Stimulated activated CD8-positive, alpha-beta memory T cell treated with anti-CD3 and anti-CD28 coated beads, Interleukin-4, amount 100 ng/mL, for 1 hour (primary cell): Measurements from ENCODE around the gene PIEZO1.
"Not testable (repeated sequence)": the region's sequence is repeated elsewhere in the genome, so short reads cannot be mapped to it uniquely, and the experiment has no call there.

Source experiments
- DNase-seq, 2 donors: peaks; one replicate each; pipeline ENCODE4 v3.0.0-alpha.2; 2020; ENCODE audit warnings: low read depth in 2 of 2, low spot score in 1 of 2

Gene PIEZO1

DNA sequence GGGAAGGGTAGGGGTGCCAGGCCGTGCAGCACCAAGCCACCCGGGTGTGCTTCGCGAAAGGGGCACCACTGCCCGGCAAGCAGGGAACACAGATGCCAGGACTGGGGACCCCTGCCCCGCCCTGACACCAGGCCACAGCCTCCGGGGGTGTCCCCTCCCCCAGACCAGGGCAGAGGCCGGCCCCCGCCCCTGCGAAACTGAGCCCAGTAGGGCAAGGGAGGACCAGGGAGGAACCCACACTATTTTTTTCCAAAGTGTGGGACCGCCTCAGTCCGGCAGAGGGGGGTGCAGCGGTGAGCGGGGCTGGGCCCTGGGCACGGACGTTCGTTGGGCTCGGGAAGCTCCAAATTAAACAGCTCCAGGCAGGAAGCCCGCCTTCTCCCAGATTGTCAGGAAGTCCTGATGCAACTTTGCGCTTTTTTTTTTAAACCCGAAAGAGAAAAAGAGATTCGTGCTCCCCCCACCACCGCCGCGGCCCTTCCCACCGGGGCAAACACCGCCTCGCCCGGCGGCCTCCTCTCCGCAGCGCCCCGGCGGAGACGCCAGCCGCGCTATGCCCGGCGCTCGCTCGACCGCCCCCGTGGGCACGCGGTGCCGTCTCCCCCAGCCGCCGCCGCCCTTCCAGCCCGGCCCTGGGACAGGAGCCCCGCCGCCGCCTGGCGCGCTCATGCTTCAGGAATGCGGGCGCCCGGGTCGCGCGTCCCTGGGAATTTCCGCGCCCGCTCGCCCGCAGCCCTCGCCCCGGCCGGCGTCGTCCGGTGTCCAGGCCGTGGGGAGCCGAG lies 755 bp downstream of the PIEZO1 start:
- no peak for DNase-seq

DNA sequence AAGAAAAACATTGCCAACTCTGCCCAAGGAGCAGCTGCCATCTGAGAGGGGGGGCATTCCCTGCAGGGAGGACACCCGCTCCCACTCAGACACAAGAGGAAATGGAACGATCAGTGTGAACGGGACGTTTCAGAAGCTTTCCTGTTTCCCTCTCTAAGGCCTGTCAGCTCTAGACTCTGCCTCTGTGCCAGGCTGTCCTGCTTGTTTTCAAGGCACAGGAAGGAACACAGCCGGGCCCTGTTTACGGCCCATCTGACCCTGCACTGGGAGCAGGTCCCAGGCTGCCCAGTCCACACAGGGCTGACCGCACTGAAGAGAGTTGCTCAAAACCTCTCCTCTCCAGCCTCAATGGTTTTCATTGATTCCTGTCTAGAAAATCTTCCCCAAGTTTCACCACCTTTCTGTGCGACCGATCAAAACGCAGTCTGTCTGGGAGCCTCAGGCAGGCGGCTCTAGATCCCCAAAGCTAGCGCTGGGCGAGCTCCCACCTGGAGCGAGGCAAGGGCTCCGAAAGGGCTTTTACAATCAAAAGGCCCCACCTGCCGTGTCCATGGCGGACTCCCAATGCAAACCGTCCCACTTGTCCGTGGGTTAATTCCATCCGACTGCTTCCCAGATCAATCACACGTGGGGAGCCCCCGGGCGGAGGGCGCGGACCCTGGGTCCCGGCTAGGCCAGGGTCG lies 1.5 kb downstream of the PIEZO1 start:
- DNase-seq: no peak

DNA sequence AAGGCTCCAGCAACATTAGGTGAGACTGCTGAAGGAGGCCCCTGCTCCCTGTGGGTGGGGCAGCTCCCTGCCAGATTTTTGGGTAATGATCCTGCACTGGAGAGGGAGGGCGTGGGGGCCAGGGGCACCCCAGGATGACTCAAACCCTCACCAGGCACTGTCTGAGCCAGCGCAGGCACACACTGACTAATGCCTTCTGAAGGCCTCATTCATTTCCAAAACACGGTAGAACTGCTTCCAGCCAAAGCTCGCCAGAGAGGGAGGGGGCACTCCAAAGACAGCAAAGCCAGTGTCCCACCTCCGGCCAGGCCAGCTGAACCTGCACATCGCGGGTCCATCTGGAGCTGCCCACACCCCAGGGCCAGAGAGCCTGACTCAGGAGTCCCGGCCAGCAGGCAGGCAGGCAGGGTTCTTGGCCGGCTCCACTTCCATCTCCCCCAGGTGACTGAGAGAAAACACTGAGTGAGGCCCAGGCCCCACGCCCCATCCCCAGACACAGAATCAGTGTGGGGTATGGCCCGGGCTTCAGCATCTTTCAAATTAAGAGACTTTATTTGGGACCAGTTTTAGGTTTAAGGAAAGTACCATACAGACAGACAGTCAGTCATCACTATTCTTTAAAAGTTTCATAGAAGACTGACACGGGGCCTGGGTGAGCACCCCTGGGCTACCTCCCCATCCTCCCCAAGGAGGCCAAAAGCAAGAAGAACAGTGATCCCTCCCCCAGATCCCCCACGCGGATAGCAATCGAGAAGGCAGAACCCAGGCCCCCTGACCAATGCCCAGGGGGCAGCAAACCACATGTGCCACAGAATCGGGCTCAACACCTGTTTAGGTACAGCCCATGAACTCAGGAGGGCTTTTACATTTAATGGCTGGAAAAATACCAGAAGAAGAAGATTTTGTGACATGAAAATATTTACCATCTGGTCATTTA lies 2.3 kb downstream of the PIEZO1 start:
- no peak for DNase-seq

DNA sequence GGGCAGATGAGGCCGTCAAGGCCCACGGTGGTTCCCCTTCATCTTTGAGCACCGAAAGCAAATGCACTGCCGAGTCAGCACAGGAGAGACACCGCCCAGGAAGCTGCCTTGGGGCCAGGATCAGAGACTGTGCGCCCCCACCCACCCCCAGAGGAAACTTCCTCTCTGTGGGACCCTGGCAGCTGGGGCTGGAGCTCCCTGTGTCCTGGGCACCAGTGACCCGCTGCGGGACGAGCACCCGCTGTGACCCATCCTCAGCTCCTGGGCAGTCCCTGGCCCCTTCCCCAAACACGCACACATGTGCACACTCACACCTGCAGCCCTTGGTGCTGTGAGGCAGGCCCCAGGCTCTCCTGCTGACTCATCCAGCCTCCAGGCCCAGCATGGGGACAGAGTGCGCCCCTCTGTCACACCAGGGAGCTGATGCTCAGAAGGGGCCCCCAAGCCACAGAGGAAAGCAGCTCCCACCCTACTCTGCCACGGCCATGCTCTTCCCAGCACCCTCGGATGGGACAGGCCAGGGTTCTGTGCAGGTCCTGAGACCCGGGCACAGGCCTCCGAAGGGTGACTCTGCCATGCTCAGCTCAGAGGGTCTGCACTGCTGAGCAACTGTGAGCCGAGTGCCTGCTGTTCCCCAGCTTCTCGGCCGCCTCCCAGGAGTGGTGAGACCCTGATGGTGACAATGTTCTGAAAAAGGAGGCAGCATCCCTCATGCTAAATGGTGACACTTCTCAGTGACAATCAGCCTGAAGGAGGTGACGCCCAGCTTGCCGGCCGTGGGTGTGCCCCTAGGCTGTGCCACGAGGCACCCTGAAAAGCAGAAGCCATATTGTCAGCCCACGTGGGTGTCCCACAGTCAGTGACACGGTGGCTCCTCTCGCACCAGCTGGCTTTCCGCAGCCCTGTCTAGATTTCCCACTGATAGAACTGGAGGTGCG lies 3.6 kb downstream of the PIEZO1 start:
- no peak for DNase-seq

DNA sequence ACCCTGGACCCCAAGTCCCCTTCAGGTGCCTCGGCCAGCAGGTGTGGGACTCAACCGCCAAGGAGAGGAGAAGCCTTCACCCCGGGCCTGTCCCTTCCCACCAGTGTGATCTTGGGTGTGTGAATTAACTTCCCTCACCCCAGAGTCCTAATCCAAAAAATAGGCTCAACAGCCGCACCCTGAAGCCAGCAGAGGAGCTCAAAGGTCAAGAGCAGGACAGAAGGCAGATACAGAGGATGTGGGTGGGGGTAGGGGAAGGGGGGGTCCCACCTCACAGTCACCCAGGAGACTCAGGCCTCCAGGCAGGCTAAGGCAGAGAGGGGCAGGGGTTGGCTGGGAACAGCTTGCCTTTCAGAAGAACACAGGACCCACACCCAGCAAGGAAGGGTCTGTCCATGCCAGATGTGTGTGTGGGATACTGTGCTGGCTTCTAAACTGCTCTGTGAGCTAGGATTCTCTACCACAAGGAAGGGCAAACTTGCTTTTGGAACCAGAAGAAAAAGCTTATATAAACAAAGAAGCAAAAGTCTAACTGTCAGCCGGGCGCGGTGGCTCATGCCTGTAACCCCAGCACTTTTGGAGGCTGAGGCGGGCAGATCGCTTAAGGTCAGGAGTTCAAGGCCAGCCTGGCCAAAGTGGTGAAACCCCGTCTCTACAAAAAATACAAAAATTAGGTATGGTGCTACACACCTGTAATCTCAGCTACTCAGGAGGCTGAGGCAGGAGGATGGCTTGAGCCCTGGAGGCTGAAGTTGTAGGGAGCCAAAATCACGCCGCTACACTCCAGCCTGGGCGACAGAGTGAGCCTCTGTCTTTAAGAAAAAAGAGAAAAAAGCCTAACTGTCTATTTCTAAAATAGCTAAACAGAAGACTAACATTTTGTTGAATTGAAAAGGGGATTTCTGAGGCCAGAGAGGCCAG lies 4.6 kb downstream of the PIEZO1 start:
- no peak for DNase-seq

DNA sequence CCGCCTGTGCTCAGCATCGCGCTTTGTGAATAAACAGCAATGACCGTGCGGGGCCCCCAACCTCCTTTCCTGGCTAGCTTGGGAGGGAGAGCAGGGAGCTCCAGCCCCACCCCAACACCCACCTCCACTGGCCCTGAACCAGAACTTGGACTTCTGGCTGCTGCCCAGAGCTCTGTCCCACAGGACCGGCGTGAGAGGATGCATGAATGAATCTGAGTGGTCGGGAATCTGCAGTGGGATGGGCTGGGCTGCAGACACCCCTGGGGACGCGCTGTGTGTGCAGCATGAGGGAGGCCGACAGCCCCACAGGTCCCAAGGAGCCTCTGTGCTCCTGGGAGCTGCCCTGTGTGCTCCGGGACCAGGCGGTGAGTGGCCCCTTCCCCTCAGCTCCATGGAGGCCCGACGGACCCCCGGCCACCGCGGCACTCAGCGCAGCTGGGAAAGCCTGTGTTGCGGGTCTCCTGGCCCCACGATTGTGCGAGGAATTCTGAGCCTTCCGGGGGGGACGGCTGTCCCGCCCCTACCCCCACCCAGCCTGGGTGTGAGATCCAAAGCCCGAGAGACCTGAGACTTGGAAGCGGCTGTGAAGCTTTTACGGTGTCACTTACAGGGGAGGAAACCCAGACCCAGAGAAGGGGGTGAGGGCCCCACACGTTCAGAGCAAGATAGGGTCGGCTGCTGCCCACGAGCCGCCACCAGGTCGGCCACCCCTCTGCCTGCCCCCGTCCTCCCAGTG lies 5.4 kb downstream of the PIEZO1 start:
- DNase-seq: no peak

DNA sequence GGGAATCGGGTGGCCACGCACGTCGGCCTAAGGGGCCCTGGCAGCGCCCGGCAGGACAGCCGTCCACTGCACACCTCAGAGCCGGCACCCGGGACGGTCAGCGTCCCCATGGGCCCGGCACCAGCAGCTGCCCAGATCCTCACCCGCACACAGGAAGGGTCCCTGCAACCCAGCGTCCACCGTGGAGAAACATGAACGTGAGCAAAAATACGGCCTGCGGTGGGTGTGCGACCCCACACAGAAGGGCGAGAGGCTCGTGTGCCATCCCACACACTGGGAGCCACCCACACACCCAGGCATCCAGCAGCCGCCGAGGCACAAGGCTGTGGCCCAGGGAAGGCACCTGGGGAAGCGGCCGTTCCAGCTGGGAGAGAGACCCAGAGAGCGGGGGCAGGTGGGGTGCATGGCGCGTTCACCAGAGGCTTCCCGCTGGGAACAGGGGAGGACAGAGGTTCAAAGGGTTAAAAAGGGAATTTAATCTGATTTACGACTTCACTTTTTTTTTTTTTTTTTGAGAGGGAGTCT lies 6.4 kb downstream of the PIEZO1 start:
- no peak for DNase-seq

DNA sequence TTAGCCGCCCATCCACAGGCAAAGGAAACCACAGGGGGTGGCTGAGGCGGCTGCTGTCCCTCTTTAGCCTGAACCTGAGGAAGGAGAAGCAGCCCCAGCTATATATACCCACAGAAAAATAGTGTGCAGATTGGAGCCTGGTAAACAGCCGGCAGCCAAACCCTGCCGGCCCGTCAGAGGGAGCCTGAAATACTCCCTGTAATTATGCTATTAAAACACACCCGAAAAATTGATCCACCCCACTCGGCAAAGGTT lies 6.8 kb downstream of the PIEZO1 start:
- no peak for DNase-seq

DNA sequence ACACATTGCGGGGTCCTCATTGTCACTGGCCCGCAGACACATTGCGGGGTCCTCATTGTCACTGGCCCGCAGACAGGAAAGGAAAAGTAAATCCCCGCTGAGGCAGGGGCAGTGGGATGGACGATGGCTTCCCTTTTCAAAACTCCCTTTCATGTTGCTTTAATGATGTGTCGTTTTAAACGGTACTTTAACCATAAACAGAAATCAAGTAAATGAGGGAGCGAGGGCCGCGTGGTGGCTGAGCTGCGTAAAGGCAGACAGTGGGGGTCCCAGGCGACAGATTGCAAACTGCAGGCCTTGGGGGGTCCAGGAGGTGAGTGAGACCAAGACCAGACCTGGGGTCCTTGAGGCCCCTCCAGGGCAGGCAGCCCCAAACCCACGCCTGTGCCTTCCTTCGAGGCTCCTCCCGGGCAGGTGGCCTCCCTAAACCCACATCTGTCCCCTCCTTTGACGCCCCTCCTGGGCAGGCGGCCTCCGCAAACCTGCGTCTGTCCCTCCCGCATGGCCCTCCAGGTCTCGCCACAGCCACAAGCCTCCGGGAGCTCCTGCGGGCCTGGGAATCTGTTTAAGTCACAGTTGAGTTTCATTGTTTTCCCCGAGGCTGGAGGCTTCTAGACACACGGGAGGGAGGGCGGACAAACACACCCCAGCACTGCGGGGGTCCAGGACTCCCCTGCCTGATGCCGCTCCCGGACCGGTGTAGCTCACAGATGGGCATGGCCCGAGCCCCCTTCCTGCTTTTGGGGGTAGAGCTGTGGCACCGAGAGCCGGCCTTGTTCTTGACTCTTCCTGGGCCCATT lies 7.3 kb downstream of the PIEZO1 start:
- DNase-seq: no peak

DNA sequence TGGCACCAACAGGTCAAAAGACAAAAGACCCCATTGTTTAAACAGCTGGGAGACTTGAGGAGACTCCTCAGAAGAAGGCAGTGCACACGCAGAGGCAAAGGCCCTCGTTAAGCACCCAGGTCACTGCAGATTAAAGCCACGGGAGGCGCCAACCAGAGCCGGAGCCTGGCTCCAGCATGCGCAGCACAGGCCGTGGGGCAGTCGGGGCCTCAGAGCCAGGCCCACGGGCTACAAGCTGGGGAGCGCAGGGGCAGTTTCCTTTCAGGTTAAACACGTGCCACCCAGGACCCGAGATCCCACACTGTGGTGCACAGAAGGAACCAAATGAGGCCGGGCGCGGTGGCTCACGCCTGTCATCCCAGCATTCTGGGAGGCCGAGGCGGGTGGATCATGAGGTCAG lies 9.2 kb downstream of the PIEZO1 start:
- DNase-seq: no peak

DNA sequence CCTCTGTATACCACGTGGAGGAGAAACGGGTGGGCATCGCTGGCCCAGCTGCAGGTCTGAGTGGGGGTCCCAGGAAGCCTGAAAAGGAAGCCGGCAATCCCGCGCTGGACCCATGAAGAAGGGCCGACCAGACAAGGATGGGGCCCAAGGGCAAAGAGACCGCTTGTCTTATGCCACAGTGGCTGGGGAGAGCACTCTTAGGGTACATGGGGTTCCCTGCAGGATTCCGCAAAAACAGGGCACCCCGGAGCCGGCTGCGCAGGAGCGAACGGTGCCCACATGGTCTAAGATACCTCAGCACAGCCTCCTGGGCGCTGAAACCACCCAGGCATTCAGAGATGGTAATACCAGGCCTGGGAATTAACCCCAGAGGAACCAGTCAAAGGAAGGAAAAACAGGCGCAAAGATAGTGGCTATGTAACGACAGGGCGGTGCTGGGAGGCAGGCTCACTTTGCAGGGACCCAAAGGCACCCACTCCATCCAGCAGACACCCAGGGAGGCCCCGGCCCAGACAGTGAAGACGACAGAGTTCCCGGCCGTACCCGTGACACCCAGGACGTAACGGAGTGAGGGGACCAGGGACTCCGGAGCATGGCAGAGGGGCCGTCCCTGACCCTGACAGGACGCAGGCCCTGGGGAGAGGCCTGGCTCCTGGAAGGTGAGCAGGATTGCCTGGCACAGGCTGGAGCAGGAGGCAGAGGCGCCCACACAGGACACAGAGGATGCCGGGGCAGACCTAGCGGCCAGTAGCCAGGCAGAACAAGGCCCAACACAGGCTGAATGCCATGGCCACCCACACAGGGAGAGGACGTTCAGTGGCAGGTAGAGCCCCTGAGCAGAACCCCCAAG lies 10.3 kb downstream of the PIEZO1 start:
- no peak for DNase-seq

DNA sequence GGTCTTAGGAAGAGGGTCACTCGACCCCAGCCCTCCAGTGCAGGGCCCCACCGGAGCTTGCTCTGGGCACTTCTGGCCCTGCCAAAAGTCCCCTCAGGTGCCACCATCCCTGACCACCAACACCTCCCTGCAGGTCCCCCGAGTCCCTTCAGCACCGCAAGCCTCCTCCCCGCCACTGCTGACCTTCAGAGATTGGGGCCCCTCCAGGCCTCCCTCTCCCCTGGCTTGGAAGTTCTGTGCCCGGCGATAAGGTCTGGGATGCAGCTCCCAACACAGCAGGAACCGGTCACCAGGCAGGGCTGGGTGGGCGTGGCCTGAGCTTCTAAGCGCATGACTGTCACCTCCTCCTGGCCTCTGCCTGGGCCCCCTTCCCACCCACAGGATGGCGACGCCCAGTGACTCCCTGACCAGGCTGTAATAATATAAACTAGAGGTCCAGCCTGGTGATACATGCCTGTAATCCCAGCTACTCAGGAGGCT lies 11.2 kb downstream of the PIEZO1 start:
- DNase-seq: no peak

DNA sequence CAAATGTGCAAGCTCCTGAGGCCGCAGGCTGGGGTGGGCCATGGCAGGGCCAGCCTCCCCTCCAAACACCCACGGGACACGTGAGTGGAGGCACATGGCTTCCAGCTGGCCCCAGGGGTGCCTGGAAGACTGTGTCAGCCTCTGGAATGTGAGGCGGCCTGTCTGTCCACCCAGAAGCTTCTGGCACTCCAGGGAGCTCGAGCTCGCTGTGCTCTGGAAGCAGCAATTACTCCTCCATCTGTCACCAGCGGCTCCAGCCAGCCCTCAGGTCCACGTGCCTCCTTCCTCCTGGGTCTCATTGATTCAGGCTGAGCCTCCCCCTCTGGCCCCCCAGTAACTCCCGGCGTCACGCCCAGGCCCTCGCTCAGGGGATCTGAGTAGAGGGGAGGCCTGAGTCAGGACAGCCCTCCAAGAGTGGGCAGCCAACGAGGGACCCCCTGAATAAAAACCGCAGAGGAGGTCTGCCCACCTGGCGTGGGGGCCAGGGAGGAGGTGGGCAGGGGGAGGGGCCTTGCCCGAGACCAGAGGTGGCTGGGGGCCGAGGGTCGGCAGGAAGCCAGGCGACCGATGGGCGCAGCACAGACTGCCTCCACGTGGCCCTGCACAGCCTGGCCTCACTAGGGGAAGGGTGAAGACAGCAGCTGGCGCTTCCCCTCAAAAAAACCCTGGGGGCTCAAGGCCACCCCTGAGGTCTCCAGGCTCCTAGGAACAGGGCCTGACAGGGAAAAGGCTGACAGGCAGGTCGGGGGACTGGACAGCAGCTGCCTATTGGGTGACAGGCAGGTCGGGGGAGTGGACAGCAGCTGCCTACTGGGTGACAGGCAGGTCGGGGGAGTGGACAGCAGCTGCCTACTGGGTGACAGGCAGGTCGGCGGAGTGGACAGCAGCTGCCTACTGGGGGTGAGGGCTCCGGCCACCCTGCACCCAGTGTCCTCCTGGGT lies 11.9 kb downstream of the PIEZO1 start:
- DNase-seq: no peak

DNA sequence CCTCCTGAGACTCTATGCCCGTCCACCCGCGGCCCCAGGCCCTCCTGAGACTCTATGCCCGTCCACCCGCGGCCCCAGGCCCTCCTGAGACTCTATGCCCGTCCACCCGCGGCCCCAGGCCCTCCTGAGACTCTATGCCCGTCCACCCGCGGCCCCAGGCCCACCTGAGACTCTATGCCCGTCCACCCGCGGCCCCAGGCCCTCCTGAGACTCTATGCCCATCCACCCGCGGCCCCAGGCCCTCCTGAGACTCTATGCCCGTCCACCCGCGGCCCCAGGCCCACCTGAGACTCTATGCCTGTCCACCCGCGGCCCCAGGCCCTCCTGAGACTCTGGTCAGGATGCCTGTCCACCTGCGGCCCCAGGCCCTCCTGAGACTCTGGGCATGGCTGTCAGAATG lies 13.2 kb downstream of the PIEZO1 start:
- DNase-seq: not testable (repeated sequence)

DNA sequence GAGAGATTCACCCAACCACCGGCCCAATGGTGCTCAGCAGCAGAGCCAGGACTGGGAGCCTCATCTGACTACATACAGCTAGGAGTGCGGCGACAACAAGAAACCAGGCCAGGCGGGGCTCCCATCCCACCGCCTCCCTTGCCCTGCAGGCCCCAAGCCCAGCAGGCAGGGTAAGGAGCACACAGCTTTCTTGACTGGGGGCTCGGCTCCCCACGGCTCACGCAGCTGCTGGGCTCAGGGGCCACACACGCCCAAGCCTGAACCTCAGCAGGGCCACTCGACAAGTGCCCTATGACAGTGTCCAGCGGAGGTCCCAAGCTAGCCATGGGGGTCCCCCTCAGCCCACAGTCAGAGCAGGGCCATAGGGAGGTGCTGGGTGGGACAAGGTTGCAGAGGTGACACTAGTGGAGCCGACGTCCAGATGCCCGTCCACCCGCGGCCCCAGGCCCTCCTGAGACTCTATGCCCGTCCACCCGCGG lies 13.7 kb downstream of the PIEZO1 start:
- DNase-seq: no peak
